ENCODE measurements around the gene F13A1. TPM values are rescaled to one million over a fixed set of nuclear protein-coding genes. Genes with fewer than 3 reads are reported as not detected.

Gene F13A1
- polyA plus RNA-seq, 1 donor (not counting 4 experiments of a cell fraction or from before 2014, with no cell fraction given): not detected

- Histone ChIP-seq H3K79me2 (ENCODE audit: control insufficient read depth, insufficient read depth, low read length) (no peaks in the 10 kb centered on the region), H4K20me1 (ENCODE audit: control insufficient read depth, extremely low read depth, insufficient read depth, low read length) (no peaks in the 10 kb centered on the region), H3K27ac (ENCODE audit: control insufficient read depth, insufficient read depth, low read length) (no peak overlapping the region), H3K4me3 (ENCODE audit: control insufficient read depth in 2 of 3, extremely low read depth in 1 of 3, insufficient read depth in 2 of 3, low read depth in 1 of 3, low read length in 3 of 3) (no peak overlapping the region), H3K27me3 (ENCODE audit: control insufficient read depth, extremely low read depth, insufficient read depth, low read length) (no peaks in the 10 kb centered on the region), H2AFZ (ENCODE audit: control insufficient read depth, low read length) (no peak overlapping the region), H3K36me3 (ENCODE audit: control insufficient read depth in 2 of 2, extremely low read depth in 1 of 2, insufficient read depth in 2 of 2, low read length in 2 of 2) (no peaks in the 10 kb centered on the region), H3K9me1 (ENCODE audit: control insufficient read depth, extremely low read depth, insufficient read depth, low read length) (no peaks in the 10 kb centered on the region), H3K4me2 (ENCODE audit: control insufficient read depth, extremely low read depth, insufficient read depth, low read depth, low read length) (no peak overlapping the region), H3K4me1 (ENCODE audit: control insufficient read depth, extremely low read depth, insufficient read depth, low read length) (no peaks in the 10 kb centered on the region), H3K9me3 (ENCODE audit: control insufficient read depth, low read depth, low read length) (no peaks in the 10 kb centered on the region), H3K9ac (ENCODE audit: control insufficient read depth, extremely low read depth, insufficient read depth, low read length) (no peak overlapping the region)
- dilution Hi-C loops (cut with MboI; ENCODE audit: extremely low pct_ligation_motif_present, low sequenced_read_pairs): no loop called here
- no peak for DNase-seq (ENCODE audit: low read depth, low spot score)
- TF ChIP-seq CTCF (optimal IDR thresholded peaks at IDR 0.05 in 1 of 3, IDR thresholded peaks at IDR 0.05 in 1 of 3, conservative IDR thresholded peaks at IDR 0.05 in 1 of 3; ENCODE audit: extremely low read depth in 1 of 3, insufficient read depth in 2 of 3, low read length in 3 of 3): no peak
- TF ChIP-seq EZH2 (IDR thresholded peaks at IDR 0.05; ENCODE audit: low read length): no peak
- FAIRE-seq: no peak
These were observed 95.5 kb downstream of the F13A1 start for GRCh38 chr6:6224933-6225486.

GRCh38 chr6:6221787-6222535 lies 98.5 kb downstream of the F13A1 start:
- TF ChIP-seq EZH2 (IDR thresholded peaks at IDR 0.05; ENCODE audit: low read length) (no peak), CTCF (optimal IDR thresholded peaks at IDR 0.05 in 1 of 3, IDR thresholded peaks at IDR 0.05 in 1 of 3, conservative IDR thresholded peaks at IDR 0.05 in 1 of 3; ENCODE audit: extremely low read depth in 1 of 3, insufficient read depth in 2 of 3, low read length in 3 of 3) (no peak)
- Histone ChIP-seq H3K4me1 (ENCODE audit: control insufficient read depth, extremely low read depth, insufficient read depth, low read length) (no peaks in the 10 kb centered on the region), H3K36me3 (ENCODE audit: control insufficient read depth in 2 of 2, extremely low read depth in 1 of 2, insufficient read depth in 2 of 2, low read length in 2 of 2) (no peaks in the 10 kb centered on the region), H3K79me2 (ENCODE audit: control insufficient read depth, insufficient read depth, low read length) (no peaks in the 10 kb centered on the region), H3K4me2 (ENCODE audit: control insufficient read depth, extremely low read depth, insufficient read depth, low read depth, low read length) (no peak overlapping the region), H3K27ac (ENCODE audit: control insufficient read depth, insufficient read depth, low read length) (no peak overlapping the region), H3K9me3 (ENCODE audit: control insufficient read depth, low read depth, low read length) (no peaks in the 10 kb centered on the region), H4K20me1 (ENCODE audit: control insufficient read depth, extremely low read depth, insufficient read depth, low read length) (no peaks in the 10 kb centered on the region), H3K4me3 (ENCODE audit: control insufficient read depth in 2 of 3, extremely low read depth in 1 of 3, insufficient read depth in 2 of 3, low read depth in 1 of 3, low read length in 3 of 3) (no peak overlapping the region), H3K9ac (ENCODE audit: control insufficient read depth, extremely low read depth, insufficient read depth, low read length) (no peak overlapping the region), H2AFZ (ENCODE audit: control insufficient read depth, low read length) (no peak overlapping the region), H3K9me1 (ENCODE audit: control insufficient read depth, extremely low read depth, insufficient read depth, low read length) (no peaks in the 10 kb centered on the region), H3K27me3 (ENCODE audit: control insufficient read depth, extremely low read depth, insufficient read depth, low read length) (no peaks in the 10 kb centered on the region)
- no peak for FAIRE-seq
- DNase-seq (ENCODE audit: low read depth, low spot score): no peak
- dilution Hi-C loops (cut with MboI; ENCODE audit: extremely low pct_ligation_motif_present, low sequenced_read_pairs): no loop called here

All from keratinocyte (primary cell).